Epithelial cell of prostate (primary cell): ENCODE results near the gene SIGLEC6.
A peak's percentile ranks its signal among the peaks of the same experiment; 100 is the strongest.

Experiments used
- DNase-seq: peaks from one replicate; pipeline ENCODE4 v3.0.0-alpha.2; 2011; ENCODE audit warnings: low read depth, low spot score
- H3K27ac ChIP-seq: fragments of 450-650 bp; 2 replicates; pipeline ENCODE4 v1.5.1; 2017; ENCODE audit warnings: mild to moderate bottlenecking

The SIGLEC6 gene

GRCh38 chr19:51531349-51532315, at the start of gene SIGLEC6:
SIGLEC6 (minus strand) TSS chr19:51531670; CDS start chr19:51531648, 22 bp downstream.
- DNase-seq, result no peak
- no peak within 1 kb of the TSS for H3K27ac ChIP-seq

DNA sequence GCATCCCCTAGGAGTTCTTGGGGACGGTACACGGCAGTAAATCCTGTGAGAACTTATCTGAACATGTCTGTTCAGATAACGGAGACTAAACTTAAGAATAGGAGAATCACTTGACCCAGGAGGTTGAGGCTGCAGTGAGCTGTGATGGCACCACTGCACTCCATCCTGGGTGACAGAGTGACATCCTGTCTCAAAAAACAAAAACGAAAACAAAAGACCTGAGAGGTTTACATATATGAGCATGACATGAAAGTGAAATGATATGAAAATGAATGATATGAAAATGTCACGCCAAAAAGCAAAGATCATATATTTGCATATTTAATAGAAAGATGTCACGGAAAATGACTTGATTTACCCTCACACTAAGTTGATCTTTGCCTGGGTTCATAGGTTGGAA, 45.4 kb upstream of the SIGLEC6 start:
- no peak for DNase-seq

GRCh38 chr19:51573331-51573730, 41.9 kb upstream of the SIGLEC6 start:
- no peak overlapping the region for H3K27ac ChIP-seq
- DNase-seq, result no peak

More for the DNA sequence above, 45.4 kb upstream of the SIGLEC6 start:
- no peak overlapping the region for H3K27ac ChIP-seq

DNA sequence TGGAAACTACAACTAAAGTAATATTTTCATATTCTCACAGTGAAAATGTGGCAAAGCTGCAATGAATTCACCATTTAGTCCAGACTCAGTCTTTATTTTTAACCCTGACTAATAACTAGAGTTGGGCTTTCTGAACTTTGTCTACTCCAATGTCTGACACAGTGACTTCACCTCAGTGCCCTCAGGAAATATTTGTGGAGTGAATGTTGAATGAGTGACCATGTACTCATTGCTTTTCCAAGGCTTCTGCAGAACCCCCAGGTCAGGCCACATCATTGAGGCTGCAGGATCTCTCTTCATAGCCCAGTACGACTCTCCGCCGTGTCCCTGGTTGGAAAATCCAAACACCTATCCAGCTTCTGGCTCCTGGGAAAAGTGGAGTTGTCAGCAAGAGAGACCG, 41.4 kb upstream of the SIGLEC6 start:
- H3K27ac ChIP-seq, result no peak overlapping the region
- no peak for DNase-seq

GRCh38 chr19:51572410-51572809, 40.9 kb upstream of the SIGLEC6 start:
- no peak for DNase-seq
- no peak overlapping the region for H3K27ac ChIP-seq

GRCh38 chr19:51571599-51571998, 40.1 kb upstream of the SIGLEC6 start:
- no peak overlapping the region for H3K27ac ChIP-seq
- DNase-seq, result no peak

DNA sequence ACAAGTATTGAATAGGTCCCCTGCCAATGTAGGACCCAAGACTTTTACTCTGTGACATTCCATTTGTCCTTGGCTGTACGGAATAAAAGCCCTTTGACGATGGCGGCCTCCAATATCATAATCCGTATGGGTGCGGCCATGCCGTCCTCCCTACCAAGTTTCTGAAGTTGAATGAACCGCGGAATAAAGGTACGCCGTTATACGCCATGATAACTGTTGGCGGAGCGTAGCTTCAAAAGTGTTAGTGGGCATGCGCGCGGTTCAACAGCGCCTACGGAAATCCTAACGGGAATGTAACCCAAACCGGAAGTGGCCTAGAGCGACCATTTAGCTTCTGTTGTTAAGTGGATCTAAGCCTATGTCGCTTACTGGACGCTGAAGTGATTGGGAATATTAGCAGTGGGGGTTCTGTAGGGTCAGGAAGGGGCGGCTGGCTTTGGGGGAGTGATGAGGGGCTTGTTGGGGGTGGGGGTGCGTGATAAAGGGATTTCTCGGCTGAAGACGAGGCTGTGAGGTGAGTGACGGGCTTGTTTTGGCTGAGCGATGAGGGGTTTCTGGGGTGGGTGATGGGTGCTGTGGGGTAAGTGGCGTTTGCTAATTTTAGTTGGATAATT, 39.6 kb upstream of the SIGLEC6 start, which contains the start of gene ZNF175:
TSS of gene ZNF175 (plus strand) at position 322 of the 614 bp plus-strand sequence. CDS start 2,047 bp downstream, outside the sequence.
- peak; percentile 65 for DNase-seq
- H3K27ac ChIP-seq, result no peak within 1 kb of the TSS

DNA sequence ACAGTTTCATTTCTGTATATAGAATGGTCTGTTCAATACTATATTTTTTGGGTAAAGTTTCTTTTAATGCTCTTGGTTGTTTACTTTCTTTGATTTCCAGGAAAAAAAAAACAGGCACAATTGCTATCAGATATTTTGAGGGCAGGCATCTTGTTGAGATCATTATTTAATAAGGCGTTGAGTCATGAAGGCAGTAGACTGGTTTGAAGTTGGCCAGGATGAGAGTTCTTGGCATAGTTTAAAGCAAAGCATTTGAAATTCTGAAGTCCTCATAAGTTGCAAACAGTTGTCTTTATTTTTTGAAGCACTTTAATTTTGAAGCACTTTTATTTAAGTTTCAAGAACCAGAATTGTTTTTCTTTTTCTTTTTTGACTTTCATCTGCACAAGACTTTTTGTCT, 37.0 kb upstream of the SIGLEC6 start:
- no peak overlapping the region for H3K27ac ChIP-seq
- DNase-seq, result no peak

GRCh38 chr19:51567583-51567982, 36.1 kb upstream of the SIGLEC6 start:
- DNase-seq, result no peak
- H3K27ac ChIP-seq, result no peak overlapping the region

DNA sequence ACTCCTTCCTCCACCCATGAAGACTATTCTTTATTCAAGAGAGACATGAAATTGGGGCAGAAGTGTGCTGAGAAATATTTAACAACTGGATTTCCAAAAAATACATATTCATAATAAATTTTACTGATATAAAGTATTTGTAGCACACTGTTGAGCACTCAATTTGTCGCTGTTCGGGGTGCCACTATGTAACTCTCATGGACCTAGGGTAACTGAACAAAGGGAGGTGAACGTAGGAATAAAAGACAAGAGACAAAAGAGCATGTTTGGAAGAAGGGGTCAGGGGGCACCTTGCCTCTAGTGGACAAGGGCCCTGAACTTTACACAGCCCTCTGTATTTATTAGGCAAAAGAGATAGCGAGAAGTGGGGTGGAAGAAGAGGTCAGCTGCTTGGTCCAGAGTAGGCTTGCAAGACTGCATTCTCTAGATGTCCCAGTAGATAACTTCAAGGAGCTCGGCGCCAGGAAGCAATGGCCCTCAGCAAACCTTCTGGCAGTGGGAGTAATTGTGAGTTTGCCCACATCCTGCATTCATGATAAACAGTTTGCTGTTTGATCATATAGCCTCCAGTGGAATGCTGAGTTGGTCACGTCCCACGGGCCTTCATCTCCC, 35.1 kb upstream of the SIGLEC6 start:
- no peak for DNase-seq
- H3K27ac ChIP-seq, result no peak overlapping the region

DNA sequence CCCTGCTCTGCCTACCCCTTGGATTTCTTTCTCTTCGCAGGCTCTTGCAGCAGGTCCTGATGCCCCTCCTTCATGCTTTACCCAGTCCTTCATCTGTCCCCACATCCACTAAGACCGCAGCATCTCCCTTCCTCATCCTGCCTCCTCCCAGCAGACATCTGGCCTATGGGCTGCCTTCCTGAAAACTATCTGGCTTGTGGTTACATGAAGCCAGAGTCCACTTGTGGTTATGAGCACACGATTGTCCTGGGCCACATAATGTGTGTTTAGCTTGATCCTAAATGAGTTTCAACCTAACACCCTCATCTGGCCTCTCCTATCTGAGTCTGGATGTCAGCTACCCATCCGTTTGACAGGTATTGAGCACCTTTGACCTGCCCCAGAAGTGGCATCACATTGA, 34.1 kb upstream of the SIGLEC6 start:
- no peak overlapping the region for H3K27ac ChIP-seq
- no peak for DNase-seq

DNA sequence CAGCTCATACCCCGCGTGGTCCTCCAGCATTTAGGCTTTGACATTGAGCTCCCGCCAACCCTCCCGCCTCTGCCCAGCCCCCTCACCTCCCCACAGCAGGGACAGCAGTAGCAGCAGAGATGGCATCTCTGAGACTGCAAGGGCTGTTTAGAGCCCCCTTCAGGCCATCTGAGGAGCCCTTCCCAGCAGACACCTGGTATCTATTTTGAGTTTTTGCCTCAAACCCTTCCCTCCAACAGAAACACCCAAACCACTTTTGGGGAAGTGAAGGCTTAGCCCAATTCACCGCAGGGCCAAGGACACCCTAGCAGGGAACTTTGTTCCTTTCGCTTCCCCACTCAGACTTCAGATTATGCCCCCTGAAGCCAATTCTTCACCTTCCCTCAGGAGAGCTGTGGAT, 33.3 kb upstream of the SIGLEC6 start:
- no peak overlapping the region for H3K27ac ChIP-seq
- DNase-seq, result no peak

DNA sequence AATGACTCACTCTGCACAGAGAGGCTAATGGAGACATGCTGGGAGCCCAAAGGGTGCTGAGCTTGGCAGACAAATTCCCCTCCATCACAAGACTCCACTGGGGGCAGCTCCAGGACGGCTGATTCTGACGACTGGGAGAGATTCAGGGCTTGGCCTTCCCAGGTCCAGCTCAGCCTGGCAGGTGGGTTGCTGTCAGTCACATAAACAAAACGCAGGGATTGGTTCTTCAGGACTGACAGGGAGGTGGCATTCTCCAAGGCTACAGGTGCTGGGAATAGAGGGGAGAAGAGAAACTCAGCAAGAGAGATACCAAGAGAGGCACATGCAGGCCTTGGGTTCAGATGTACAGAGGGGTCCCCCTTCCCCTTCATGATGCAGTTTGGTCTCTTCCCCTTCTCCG, 28.9 kb upstream of the SIGLEC6 start:
- no peak overlapping the region for H3K27ac ChIP-seq
- DNase-seq, result no peak

- DNase-seq, result no peak
Observed at GRCh38 chr19:51559240-51559639, 27.8 kb upstream of the SIGLEC6 start.

DNA sequence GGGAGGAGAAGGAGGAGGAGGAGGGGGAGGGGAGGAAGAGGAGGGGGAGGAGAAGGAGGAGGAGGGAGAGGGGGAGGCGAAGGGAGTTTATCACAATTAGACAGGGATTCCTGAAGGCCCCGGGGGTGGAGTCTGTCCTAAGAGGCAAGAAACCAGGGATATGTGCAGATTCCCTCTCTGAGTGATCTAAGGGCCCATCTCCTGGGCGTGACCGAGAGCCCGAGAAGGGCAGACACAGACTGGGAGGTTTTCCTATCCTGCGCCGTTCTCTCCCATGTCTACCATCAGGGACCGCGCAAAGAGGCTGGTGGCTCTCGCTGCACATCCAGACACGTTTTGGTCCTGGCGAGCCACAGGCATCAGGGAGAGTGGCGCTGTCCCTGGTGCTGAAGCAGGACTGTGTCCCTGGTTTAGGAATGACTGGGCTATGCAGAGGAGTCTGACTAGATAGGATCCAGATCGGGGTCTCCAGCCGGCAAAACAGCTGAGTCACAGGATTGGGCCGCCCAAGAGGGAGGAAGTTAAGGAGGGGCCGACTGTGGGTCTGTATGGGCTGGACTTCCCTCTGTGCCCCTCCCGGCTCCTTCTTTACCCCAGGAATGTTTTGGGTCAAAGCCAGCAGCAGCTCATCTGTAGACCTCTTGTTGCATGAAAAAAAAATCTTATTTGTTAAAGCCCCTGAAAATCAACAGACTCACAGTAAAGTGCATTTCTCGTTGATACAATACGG, 21.7 kb upstream of the SIGLEC6 start:
- DNase-seq, result peak; percentile 6

More at GRCh38 chr19:51559240-51559639, 27.8 kb upstream of the SIGLEC6 start:
- no peak overlapping the region for H3K27ac ChIP-seq

DNA sequence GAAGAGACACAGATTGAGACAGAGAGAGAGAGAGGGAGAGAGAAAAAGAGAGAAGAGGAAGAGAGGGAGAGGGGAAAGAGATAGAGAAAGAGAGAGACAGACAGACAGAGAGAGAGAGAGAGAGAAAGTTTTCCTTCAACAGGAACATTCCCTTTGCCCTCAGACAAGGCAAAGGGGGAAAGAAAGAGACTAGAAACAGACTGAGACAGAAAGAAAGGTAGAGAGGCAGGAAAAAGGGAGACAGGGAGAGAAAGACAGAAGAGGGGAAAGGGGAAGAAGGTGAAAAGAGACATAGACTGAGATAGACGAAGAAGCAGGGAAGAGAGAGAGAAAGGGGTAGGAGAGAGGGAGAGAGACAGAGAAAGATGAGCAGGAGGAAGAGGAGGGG, 21.1 kb upstream of the SIGLEC6 start:
- no peak overlapping the region for H3K27ac ChIP-seq
- DNase-seq, result no peak

More for the DNA sequence above, 21.7 kb upstream of the SIGLEC6 start:
- H3K27ac ChIP-seq, result no peak overlapping the region

DNA sequence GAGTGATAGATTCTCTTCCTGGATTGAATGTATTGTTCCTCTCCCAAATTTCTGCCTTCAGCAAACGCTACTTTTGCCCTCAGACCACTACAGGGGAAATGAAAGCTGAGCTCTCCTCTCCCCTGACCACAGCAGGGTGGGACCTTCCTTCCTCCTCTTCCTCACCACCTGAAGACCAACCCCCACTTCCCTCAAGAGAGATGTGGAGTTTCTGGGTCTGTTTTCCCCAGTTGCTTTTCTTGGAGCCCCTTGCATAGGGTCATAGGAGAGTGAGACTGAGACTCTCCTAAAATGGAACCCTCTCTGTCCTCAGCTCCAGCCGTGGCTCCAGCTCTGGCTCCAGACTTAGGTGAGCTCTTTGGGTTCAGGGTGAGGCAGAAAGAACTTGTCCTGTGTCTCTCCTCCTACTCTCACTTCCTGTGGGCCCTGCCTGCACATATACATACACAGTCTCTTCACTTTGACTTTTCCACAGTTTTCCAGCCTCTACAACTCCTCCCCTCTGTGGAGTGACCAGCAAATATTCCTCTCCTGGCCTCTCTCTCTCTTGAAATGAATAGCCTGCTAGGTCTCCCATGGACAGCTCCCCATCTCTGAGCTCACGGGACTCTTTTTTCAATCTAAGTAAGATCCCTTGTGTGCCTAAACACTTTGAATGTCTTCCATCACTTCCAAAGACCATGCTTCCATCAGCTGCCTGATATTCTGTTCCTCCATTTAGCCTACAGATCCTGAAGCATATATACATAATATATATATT, 20.4 kb upstream of the SIGLEC6 start:
- DNase-seq, result no peak
- H3K27ac ChIP-seq, result no peak overlapping the region

DNA sequence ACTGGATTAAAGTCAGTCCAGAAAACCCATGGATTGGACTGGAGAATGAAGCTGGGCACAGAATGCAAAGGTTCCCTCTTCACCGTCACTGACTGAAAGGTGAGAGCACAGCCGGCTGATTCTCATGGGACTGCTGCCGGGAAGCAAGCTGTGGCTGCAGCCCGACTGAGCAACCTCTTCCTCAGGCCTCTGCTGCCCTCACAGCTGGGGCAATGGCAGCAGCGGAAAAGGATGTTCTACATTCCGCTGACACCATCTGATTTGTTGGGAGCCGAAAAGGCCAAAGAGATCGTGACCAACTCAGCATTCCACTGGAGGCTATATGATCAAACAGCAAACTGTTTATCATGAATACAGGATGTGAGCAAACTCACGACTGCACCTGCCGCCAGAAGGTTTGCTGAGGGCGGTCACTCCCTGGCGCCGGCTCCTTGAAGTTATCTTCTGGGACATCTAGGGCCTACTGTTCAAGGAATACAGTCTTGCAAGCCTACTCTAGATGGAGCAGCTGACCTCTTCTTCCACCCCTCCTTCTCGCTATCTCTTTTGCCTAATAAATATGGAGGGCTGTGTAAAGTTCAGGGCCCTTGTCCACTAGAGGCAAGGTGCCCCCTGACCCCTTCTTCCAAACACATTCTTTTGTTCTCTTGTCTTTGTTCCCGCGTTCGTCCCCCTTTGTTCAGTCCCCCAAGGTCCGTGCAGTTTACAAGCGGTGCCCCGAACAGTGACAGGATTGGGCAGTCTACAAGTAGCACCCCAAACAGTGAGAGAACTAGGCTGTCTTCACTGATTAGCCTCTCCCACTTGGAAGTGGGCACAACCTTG, 19.6 kb upstream of the SIGLEC6 start:
- no peak for DNase-seq
- H3K27ac ChIP-seq, result no peak overlapping the region
